ENCODE results near the gene NR4A1.
A peak's percentile ranks its signal among the peaks of the same experiment; 100 is the strongest.

NR4A1 gene

DNA sequence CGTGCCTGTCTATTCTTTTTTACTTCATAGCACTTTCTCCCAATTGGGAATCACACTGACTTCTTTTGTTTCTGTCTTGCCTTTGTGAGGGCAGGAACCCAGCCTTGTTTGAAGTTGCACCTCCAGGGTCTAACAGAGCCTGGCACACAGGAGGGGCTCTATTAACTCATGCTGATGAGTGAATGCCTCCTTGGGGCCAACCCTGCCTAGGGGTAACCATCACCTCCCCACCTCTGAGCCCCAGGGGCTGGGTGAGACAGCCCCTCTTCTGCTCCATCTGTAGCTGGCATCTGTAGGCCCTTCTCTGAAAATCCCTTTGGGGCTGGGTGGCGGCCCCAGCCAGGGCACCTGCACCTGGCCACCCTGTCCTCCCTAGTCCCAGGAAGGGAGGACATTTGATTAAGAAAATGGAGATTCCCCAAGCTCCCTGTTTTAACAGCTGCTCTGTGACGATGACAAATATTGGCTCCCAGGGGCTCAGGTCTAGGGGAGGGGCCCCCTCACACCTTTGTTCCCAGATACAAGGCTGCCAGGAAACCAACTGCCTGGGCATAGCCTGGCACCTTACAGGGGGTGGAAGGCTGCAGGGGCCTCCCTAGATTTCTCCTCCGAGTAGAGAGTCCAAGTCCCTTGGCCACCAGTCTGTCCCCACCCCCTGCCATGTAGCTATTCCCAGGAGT is 32.7 kb upstream of the NR4A1 start:
- FAIRE-seq, result no peak

- FAIRE-seq, result no peak
These were observed 32.0 kb upstream of the NR4A1 start for GRCh38 chr12:52019113-52019770.

DNA sequence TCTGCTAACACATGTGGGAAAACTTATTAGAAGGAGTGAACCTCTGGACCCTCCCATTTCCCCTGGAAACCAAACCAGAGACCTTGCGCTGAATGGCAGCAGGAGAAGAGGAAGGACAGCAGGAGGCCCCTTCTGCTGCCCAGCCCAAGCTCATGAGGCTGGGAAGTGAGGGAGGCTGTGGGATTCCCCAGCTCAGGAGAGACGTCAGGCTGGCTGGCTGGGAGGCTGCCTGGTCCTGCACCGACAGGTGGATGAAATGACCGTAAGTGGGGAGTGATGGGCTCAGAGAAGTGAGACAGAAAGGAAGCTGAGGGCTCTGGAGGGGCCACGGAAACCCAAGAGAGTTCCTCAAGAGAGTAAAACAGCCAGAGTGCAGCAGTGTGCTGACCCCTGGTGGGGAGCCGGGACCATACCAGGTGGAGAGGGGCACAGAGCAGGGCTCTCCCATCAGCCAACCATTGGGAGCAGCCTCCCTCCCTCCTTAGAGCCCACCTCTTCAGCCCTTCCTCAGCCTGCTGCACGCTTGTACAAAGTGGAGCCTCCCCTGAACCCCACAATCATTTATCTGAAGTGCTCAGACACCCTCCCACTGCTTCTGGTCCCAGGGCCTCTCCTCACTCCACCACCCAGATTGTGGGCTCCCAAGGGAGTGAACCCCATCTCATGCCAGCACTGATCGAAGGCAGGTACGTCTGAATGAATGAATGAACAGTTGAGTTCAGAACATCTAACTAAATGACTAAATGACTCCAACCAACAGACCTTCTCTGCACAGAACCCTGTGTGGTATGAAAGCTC is 30.5 kb upstream of the NR4A1 start:
- FAIRE-seq, result no peak

- FAIRE-seq, result no peak
These were observed 28.4 kb upstream of the NR4A1 start for GRCh38 chr12:52022841-52023181.

DNA sequence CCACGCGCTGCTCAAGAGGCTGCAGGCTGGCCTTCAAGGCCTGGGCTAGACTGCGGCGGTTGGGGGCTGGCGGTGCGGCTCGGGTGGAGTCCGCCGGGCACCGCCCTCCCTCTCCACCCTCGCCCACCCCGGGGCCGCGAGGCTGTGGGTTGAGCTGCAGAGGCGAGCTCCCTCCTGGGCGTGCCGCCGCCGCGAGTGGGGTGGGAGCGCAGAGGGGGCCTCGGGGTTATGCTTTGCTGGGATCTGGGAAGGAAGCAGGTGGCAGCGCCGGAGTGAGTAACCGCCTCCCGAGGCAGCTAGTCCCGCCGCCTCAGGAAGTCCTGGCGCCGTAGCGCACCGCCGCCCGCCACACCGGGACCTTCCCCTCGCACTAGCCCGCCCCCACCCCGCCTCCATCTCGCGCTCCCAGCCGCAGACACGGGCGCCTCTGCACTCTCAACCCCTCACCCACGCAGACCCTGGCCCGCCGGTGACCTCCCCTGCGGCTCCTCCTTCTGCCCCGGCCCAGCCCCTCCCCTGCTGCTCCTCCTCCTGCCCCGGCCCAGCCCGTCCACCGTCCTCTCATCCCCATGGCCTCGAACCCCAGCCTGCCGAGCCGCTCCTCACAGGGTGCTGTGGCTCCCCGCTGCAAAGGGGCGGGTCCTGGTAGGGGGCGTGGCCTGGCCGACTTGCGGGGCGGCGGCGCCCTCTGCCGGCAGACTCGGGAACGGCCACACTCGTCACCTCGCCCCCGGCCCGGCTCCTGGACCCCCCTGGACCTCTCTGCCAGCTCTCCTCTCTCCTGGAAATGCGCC is 27.9 kb upstream of the NR4A1 start:
- FAIRE-seq, result no peak

DNA sequence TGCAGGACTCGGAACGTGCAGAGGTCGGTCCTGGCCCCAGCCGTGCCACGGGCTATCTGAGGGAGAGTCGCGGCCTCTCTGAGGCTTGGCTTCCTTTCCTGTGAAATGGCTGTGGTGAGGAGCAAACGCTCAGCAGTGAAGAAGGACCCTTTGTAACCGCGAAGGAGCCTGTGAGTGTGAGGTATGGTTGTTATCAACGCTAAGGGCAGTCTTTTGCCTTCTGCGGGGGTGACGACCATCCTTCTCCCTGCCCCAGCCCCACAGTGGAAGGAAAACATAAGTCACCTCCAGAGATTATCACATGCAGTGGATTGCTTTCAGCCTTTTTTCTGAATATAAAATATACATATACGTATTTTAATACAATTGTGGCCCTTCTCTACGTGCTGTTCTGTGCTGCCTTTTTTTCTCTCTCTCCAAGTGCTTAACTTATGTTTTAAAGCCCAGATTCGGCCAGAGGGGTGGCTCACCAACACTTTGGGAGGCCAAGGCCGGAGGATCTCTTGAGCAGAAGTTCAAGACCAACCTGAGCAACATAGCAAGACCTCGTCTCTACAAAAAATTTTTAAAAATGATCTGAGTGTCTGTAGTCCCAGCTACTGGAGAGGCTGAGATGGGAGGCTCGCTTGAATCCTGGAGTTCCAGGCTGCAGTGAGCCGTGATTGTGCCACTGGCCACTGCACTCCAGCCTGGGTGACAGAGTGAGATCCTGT is 27.1 kb upstream of the NR4A1 start:
- no peak for FAIRE-seq

GRCh38 chr12:52024845-52025230 is 26.4 kb upstream of the NR4A1 start:
- no peak for FAIRE-seq

GRCh38 chr12:52026263-52026662 is 25.0 kb upstream of the NR4A1 start:
- no peak for FAIRE-seq

DNA sequence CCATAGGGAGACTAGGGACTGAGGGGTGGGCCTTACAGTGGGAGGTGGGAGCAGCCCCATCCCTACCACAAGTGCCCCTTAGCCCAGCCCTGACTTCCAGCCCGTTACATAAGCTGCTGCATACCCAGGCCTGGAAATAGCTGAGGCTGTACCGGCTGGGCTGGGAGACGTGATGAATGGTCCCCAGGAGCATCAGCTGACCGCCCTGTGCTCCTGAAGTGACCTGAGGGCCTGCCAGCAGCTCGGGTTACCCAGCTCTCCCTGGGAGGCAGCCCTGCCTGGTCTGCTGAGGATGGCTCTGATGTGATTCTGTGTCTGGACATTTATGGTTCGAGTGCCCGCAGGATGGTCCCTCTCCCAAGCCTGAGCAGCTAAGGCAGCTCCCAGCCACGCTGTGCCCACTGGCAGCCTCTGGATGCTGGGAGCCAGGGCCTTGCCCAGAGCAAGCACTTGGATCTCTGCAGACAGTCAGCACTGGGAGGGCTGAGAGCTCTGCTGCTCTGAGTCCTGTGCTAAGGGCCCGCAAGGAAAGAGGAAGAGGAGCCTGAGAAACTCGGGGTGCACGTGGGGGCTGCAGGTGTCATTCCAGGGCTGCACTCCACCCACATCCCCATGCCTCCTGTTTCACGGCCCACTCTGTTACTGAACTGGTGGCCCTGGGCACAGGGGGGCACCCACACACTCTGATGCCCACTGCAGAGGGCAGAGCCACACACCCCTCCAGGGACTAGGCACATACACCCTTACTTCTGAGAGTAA is 24.0 kb upstream of the NR4A1 start:
- no peak for FAIRE-seq

DNA sequence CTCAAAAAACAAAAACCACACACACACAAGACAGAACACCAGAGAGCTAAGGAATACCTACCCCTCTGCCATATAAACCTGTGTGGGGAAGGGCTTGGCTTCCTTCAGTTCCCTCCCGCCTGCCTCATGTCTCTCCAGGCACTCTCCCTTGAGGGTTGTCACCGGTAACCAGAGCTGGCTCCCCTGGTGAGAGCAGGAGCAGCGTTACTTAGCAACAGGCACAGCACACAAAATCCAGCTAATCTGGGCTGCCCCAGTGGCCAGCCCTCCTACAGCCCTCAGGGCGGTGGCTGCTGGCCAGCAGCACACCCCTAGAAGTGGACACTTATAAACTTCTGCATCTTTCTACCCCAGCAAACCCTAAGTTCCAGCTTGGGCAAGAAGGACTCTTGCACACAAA is 21.6 kb upstream of the NR4A1 start:
- FAIRE-seq, result no peak

GRCh38 chr12:52032446-52032803 is 18.8 kb upstream of the NR4A1 start:
- no peak for FAIRE-seq

DNA sequence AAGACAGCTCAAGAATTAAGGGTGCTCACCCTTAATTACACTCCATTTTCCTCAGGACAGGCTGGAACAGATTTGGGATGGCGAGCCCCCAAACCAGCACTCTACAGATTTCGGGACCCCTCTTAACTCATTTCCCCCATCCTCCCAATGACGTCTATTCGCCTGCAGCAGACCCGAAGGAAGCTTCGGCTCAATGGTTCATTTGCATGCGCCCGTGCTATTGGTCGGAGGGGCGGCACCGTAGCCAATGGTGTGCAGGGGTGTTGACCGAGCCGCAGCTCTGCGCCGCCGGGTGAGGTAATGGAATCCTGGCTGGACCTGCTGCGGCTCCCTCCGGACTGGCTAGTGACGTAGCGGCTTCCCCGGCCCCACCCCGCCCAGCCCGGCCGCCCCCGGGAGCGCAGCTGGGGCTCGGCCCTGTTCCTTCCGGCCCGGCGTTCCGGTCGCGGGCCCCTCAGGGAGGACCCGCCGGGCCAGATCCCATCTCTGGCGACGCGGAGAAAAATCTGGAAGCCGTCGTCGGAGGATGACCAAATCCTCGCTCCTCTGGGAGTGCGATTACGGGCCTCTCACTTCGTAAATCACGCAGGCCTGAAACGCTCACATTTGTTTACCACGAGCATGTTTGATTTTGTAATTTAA is 18.3 kb upstream of the NR4A1 start:
- peak; percentile 41 for FAIRE-seq

DNA sequence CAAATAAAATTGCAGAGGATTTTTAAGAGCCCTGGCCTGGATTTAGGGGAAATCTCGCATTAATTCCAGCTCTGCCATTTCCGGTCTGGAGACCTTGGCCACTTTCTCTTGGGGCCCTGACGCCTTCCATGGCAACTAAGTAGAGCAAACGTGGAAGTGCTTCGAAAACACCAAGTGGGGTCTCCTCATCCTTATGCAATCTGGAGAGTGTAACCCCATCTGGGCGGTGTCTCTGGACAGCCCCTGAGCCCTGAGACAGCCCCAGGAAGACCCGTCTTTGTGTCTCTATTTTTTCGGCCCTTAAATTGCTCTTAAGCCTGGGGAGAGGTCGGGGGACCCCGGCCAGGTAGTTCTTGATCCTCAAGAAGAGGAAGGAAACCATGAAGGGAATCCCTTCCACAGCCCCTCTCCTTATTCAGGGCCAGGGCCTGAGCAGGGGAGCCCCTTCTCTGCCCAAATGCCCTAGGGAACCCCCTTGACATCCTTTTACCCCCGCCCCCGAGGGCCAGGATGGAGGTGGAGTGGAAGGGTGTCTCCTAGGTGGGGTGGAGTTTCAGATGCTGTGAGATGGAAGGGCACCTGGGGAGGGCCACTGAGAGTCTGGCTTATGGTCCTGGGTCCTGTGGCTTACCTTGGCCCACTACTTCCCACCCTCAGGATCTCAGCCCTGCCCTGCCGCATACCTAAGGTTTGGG is 17.6 kb upstream of the NR4A1 start:
- no peak for FAIRE-seq

DNA sequence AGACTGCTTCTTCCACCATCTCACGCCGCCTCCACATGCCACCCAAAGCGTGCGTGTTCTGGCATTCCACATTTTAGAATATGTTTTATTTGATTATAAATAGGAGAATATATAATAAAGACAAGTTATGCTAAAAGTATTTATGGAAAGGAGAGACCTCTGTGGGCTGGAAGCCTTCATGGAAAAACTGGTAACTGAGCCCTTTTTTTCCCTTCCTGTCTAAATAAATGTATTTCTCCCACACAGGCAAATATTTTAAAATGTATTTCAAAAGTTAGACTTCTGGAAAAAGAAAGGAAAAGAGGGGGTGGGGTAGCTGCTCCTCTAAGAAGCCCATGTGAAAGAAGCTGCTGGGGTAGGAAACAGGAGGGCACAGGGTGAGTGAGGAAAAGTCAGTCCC is 16.1 kb upstream of the NR4A1 start:
- no peak for FAIRE-seq

DNA sequence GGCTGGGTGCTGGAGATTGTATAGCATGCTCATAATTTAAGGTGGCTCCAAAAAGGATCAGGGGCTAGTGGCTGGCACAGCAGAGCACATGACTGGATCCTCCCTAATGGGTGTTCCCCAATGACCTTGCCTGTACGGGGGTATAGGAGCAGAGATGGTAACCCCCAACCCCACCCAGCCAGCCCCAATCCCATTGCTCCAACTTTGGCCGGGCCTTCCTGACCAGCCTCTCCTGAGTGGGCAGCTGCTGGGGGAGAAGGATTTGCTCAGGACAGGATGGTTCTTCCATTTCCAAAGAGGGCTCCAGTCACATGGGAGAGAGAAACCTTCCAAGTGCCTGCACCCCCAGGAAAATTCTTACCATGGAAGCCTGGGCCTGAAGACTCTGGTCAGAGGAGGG is 15.3 kb upstream of the NR4A1 start:
- no peak for FAIRE-seq

DNA sequence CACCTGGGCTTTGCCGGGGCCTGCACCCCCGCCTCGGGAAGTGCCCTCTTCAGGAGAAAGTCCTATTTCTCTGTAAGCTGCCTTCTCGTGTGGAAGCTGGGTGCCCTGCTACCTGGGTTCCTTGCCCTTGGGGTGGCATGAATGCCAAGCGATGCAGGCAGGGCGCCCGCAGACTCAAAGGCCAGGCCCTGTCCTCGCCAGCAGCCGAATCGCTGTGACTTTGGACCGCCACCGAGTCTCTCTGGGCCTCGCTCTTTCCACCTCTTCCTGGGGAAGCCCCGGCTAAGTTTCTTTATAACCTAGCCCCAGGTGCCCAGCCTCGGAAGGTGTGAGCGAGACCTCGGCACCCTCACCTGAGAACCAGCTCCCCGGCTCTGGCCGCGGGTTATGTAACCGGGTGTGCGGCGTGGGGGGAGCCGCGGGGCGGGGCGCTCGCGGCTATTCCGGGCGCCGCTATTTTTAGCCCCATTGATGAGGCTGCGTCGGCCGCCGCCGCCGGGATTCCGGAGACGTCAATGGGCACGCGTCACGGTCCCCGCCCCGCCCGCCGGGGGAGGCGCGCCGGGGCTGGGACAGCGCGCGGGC is 14.6 kb upstream of the NR4A1 start:
- no peak for FAIRE-seq

GRCh38 chr12:52037248-52037861 is 13.9 kb upstream of the NR4A1 start:
- FAIRE-seq, result no peak

- FAIRE-seq, result no peak
These were observed 12.8 kb upstream of the NR4A1 start for GRCh38 chr12:52038447-52038846.

DNA sequence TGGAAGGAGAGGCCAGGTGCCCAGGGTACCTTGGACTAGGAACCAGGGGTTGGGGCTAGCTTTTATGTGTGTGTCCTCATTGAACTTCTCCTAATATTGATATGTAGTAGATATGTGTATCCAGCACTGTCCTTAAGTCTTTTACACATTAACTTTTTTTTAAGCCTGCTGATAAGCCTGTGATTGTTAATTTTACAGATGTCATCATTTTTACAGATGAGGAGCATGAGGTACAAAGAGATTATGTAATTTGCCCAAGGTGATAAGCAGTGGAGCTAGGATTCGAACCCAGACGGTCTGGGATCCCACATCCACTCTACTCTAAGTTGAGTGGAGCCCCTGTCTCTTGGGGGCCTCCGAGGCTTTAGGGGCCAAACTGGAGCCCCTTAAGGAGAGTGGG is 10.2 kb upstream of the NR4A1 start:
- no peak for FAIRE-seq

- no peak for FAIRE-seq
These were observed 9.5 kb upstream of the NR4A1 start for GRCh38 chr12:52041695-52042123.
